Cortex of kidney (tissue), 1 donor: ENCODE results near the gene SERPINA3.

ENCODE experiments used
- DNase-seq: peaks from one replicate; lab custom pipeline; 2025; lab: John Stamatoyannopoulos, UW

The SERPINA3 gene

DNA sequence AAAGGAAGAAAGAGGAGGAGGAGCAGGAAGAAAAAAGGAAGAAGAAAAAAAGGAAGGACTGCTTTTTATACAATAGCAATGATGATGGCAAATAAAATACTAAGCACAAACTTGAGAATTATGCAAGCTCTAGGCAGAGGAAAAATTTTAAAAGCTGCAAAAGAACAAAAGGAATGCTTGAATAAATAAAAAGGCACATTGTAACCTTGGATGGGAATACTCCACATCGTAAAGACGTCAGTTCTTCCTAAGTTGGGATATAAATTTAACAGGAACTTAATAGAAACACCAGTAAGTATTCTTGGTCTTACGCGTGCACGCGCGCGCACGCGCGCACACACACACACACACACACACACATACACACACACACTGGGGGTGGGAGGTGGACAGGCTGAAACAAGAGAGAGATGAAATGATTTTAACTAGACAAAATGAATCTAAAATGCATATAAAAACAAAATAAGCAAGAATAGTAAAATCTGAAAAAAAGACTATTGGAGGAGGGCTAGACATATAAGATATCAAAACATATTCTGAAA is 43.0 kb downstream of the SERPINA3 start:
- DNase-seq, result no peak

DNA sequence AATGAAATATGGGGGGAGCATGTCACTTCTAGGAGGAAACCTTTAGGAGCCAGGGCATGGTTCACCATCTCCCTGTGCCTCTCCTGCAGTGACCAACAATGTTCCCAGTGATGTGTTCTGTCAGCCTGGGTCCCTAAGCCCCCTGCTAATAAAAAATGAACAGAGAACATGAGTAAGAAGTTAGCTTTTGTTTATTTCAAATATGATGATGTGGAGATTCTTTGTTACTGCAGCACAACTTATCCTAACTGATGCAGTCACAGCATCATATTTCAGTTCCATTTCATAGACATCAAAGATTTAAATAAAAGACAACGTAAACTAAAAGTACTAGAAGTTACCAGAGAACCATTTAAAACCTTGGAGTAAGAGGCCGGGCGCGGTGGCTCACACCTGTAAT is 43.9 kb downstream of the SERPINA3 start:
- no peak for DNase-seq

DNA sequence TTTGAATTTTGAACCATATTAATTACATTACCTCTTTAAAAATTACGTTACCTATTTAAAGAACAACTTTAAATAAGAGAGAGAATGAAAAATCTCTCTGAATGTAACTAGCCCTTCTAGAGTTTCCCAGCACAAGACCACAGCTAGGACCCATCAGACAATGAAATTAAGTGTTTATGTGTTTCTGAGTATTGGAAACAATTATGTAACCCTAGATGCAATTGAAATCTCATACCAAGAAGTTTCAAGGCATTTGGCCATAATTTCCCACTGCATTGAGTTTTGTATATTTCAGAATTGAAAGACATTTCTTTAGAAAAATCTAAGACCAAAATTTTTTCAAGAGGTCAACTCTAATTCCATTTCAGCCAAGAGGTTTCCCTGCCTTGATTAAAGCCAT is 47.1 kb downstream of the SERPINA3 start:
- no peak for DNase-seq

DNA sequence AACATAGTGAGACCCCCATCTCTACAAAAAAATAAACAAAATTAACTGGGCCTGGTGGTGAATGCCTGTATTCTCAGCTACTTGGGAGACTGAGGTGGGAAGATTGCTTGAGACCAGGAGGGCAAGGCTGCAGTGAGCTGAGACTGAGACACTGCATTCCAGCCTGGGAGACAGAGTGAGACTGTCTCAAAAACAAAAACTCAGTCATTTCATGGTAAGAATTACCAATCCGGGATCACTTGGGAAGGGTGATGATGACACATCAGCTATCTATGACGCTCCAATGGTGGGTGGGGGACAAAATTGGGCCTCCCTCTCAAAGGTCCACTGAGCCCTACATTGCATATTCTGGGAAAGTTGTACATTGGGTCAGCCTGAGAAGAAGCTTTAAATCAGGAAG is 47.7 kb downstream of the SERPINA3 start:
- DNase-seq, result no peak

DNA sequence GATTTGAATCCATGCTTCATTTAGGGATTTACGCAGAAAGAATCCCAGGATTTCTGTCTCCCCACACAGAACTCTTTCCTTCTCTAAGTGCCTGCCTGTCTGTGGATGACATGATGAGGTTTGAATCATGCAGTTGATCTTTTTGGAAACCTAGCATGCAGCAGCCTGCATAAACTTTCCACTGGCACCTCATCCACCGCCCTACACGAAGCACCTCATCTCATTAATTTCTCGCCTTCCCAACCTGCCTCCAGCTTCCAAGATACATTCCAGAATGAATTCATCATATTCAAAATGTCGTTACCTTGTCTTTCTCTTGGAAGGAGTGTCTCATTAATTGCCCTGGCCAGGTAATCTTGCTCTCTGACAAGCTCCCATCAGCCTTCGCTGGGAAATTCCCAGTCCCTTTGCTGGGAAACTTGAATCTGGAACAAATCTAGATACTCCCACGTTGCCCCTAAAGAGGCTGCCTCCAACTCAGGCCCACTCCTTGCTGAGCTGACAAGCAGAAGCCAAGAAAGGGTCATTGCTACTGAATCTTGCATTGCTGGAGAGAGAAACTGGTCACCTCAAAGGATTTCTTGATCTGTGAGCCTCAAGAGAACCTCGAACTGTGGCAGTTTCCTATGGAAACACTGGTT is 48.2 kb downstream of the SERPINA3 start:
- DNase-seq, result no peak

DNA sequence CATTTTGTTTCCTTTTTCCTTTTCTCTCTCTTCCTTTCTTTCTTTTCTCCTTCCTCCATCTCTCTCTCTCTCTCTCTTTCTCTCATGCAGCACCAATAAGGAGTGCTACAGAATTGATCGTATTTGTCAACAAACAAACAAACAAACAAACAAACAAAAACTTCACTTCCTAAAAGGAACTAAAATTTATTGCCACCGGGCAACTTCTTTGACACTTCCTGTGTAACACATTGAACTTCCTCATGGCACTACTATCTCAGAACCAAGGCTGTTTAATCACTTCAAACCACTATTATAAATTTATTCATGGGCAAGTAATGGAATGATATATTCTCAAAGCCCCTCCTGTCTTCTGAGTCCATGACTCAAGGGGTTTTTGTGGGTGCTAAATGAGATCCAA is 51.3 kb downstream of the SERPINA3 start:
- DNase-seq, result no peak

DNA sequence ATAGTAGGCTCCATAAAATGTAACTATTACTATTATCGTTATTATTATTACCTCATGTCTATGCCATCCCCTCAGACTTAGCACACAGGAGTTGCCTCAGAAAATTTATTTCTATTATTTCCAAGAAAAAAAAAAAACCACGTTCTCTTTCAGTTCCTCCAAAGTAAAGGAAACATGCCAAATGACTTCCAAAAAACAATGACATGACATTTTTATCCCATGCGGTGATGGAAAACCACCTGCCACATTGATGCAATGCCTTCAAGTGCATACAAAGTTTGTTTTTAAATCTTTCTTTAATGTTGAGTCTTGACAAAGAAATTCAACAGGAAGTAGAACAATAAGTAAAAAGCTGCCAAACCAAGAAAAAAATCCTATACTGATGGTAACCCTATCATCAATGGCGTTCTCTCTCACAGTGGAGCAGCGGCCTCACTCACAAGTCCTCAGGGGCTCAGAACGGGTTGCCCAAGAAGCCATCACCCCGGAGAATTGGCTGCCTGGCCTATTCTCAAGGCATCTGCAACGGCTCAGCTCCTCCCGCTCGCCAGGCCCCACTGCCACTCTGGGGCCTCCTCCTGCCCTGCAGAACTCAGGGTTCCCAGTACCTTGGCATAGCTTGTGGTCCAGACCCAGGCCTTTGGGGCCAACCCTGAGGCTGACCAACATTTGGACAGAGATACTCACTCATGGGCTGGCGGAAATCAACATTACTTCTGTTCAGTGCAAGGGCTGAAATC is 51.9 kb downstream of the SERPINA3 start:
- DNase-seq, result no peak

DNA sequence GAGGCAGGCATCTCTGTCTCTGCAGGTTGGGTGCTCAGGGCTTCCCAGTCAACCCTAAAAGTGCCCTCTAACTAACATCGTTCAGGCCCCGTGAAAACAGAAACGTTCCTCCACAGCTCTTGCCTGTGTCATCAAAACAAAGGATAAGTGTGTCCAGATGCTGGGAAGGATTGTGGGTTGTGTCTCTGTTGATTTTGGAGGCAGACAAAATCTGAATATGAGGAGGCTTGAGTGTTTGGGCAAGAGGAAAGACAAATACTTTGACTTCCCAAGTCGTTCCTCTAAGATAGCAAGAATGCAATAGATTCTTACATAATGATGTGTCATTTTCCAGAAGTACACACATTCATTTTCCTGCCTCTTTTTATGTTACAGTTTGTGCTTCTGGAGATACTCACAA is 52.9 kb downstream of the SERPINA3 start:
- DNase-seq, result no peak

DNA sequence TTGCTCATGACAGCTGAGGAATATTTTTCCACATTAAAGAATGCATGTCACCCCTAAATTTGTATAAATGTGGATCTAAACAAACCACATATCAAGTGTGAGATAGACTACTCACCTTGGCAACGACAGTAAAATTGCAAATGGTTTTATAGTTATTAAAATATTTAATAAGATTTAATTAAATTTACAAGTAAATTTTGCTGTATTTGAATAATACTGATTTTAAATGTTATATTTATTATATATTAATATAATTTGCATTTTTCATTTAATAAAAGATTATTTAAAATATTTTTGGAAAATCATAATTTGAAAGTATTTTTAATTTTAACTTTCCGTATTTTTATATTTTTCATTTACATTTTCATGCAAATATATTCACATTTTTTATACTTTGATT is 53.4 kb downstream of the SERPINA3 start:
- DNase-seq, result no peak

DNA sequence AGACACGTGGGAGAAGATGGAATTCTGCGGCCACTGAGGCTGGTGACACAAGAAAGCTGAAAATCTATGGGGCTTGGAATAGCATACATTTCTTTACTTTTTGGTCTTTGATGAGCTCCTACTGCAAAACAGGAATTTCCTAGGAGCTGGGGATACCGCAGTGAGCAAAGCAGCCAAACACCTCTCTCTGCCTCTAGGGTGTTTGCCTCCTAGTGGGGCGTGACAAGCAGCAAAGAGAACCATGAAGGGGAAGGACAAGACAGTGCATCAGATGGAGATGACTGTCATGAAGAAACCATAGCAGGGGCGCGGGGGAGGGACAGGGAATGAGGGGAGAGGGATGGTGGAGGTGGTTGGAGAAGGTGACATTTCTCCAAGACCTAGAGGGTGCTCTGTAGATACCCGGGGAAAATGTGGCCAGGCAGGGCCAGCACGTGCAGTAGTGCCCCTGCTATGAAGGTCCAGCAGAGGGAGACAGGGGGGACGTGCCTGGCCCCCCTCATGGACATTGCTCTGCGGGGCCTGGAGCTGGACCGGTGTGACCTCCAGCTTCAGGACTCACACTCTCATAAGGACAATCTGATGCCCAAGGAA is 58.6 kb downstream of the SERPINA3 start:
- DNase-seq, result no peak

DNA sequence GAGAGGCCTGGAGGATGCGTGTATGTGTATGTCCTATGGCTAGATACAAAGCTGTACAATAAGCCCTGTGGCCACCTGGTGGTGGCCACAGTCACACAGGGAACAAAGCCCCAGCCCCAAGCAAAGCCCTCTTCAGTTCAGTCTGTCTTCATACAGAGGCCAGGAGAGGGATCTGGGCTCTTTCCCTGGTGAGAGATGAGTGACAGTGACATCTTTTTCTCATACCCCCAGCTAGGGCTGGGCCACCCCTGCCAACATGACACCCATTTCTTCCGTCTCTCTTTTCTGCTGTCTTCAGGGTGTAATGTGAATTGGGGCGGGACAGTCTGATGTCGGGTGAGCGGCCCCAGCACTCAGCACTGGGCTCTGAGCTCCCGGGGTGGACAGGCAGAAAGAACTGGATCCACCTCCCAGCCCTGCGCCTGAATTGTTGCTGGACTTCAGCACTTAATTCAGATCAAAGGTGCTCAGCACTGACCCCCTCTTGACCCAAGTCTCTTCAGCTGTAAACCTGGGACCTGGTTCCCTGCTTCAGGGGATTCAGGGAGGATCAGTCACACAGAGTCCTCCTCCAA is 59.8 kb downstream of the SERPINA3 start:
- no peak for DNase-seq

DNA sequence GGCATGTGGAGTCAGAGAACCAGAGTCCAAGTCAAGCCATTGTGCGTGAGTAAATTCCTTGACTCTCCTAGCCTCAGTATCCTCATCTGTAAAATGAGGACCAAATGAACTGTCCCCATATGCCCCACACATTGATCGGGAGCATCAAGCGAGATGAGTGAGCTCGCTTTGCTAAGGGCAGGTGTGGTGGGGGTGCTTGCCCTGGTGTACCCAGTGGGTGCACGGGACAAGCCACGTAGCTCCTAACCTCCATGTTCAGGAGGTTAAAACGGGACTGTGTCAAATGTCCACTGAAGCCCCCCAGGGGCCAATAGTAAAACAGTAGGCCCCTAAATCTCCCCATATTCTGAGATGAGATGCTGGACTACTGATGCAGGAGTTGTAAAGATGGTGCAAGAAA is 60.9 kb downstream of the SERPINA3 start:
- DNase-seq, result no peak
